ENCODE measurements around the gene CENPP.
A peak's percentile ranks its signal among the peaks of the same experiment; 100 is the strongest.
"Not testable (repeated sequence)": the region's sequence is repeated elsewhere in the genome, so short reads cannot be mapped to it uniquely, and the experiment has no call there.

CENPP gene

DNA sequence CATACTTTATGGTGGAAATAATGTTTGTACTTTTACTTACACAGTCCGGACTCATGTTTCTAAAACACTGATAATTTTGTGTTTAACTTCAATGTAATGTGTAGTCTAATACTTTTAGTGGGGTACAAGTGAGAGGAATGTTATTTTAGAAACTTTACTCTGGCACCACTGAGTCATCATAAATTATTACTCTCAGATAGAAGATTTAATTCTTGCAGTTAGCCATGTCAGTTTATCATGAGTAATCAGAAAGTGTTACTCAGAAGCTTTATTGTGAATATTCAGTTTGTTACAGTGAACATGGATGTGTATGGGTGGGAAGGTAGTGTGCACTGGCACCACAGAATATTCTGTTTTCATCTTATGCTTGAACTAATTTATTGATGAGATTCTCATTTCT is 58.6 kb downstream of the CENPP start:
- DNase-seq: no peak

DNA sequence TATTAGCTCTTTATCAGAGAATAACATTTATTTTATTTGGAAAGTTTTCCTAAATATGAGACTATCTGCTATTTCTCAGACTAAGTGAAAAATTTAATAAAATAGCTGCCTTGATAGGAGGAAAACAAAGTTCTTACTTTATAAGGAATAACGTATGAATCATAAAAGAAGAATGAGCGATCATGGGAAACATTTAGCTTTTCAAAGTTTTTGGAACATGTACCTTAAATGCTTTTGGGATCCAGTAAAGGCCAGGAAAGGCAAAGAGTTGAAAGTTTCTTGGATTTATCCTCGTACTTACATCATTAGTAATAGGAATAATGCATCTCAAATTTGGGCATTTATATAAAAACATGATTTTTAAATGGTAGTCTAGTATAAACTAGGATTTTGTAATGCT is 59.2 kb downstream of the CENPP start:
- DNase-seq: no peak

DNA sequence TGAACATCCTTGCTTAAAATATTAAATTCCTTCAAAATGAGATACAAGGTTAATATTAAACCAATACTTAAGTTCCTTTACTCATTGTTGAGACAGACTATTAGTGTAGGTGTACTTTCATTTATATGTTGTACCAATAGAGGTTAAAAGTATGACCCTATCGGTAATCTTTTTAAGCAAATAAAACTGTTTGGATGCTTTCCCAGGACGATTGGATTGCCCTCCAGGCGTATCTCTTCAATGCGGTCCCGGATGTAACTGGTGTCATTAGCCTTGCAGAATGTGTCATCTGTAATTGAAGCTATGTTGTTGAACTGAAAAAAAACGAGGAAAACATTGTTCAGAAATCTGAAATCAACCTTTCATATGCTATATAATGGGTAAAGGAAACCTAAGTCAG is 59.7 kb downstream of the CENPP start:
- no peak for DNase-seq

DNA sequence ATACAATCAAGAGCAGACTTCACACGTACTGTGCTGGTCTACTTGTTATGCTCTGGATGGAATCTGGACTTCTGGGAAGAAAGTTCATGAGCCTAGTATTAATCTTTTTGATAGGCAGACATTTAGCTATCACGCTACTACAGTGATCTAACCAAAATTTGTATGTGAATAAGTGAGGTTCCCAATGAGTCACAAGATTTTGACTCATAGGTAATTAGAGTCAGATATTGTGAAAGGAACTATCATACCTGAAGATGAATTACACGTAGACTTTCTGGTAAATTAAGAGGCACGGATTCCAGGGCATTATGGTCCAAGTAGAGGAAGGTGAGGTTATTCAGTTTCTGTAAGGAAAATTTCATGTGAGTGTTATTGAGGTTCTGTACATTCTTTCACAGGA is 60.2 kb downstream of the CENPP start:
- no peak for DNase-seq

DNA sequence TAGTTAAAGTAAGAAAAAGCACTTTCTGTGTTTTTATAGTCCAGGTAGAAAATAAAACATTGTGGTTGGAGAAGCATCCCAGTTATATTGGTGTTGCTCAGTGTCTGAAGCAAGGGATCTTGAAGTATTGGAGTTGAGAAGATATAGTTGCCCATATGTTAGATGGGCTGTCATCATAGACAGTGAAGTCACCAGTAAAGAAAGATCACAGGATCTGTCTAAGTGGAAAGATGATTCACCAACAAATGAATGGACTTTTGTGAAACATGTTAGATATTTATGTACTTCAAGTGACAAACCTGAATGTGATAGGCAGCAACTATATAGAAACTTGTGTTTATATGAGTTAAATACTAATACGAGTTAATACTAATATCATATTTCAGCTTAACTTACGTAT is 66.9 kb downstream of the CENPP start:
- no peak for DNase-seq

DNA sequence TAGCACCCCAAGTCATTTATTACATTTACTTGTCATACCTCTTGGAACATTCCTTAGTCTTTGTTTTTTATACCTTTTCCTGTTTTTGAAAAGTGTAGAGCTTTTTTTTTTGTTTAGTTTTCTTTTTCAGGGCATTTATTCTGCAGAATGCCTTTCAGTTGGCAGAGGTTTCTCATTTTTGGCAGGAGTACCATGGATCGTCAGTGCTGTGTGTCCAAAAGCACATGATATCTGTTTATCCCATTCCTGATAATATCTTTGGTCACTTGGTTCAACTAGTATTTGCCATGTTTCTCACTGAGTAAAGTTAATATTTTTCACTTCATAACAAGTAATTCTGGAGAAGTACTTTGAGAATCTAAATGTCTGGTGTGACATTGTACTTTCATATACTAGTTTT is 67.9 kb downstream of the CENPP start:
- no peak for DNase-seq

DNA sequence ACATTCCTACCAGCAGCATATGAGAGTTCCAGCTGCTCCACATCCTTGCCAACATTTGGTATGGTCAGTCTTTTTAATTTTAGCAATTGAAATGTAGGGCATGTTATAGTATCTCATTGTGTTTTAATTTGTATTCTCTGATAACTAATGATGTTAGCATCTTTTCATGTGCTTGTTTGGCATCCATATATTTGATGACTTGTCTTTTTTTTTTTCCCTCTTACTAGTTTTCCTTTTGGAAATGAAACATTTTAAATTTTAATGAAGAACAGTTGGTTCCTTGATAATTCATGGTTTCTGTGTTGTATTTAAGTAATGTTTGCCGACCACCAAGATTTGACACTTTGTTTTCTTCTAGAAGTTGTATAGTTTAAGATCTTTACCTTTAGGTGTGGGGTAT is 69.9 kb downstream of the CENPP start:
- DNase-seq: no peak

DNA sequence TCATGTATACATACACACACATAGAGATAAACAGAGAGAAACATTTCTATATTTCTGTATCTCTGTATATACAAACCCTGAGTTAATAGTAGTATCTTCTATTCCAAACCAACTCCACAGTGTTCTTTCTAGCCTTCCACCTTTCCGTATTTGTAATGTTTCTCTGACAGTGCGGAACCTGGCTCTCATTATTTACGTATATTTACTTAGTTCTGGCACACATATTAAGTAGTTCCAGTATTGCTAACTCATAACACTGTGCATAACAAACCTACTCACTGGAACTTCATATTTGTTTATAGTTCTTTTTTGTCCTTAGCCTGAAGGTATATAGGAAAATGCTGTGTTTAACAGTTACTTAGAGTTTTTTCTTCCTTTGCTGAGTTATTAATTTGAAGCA is 72.1 kb downstream of the CENPP start:
- DNase-seq: no peak

DNA sequence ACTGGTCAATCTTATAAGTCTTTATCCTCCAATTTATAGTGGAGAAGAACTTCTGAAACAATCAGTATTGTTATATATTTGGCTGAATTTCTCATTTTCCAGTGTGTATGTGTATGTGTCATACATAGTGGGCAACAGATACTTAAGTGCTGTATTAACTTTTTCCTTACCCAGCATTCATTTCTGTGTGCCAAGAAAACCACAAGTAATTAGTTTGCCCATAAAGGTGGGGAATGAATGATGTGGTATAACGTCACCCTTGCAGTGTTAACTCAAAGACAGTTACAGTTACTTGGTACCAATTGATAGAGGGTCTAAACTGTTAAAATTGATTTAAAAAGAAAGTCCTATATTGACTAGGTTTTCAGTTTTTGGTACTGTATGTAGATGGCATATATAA is 76.6 kb downstream of the CENPP start:
- DNase-seq: no peak

DNA sequence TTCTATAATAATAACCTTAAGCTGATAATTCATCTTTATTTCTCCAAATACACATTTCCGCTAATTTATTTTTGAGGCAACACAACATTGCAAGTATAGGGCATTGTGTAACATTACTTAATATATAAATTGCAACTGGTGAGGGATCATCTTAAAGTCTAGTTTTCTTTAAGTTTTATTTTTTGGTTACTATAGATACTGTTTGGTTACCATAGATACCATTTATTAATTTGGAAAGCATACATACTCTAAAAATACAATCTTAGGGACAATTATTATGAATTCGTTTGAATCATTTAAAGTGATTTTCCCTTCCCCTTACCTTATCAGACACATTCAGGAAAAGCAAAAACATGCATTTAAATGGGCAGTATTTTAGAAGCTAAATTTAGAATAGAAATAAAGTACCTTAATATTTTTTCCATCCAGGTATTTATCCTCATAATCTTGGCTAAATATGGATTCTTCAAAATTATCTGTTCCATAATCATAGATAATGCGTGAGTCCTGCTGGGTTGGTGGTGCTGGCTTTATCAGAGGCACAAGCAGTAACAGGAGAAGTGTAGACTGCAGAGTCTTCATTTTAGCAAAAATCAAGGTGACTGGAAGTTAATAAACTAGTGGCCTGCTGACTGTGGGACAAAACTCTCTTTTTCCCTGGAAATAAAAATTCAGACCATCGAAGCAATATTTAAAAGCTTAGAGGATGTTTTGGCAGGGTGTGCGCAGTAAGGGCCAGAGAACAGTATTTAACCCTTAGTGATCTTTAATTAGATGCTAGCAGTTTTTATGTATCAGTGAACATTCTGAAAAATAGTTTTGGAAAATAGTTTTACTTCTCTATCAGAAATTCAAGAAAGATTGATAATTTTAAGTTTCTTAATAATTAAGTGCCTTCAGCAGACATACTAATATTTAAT is 77.3 kb downstream of the CENPP start:
- no peak for DNase-seq

DNA sequence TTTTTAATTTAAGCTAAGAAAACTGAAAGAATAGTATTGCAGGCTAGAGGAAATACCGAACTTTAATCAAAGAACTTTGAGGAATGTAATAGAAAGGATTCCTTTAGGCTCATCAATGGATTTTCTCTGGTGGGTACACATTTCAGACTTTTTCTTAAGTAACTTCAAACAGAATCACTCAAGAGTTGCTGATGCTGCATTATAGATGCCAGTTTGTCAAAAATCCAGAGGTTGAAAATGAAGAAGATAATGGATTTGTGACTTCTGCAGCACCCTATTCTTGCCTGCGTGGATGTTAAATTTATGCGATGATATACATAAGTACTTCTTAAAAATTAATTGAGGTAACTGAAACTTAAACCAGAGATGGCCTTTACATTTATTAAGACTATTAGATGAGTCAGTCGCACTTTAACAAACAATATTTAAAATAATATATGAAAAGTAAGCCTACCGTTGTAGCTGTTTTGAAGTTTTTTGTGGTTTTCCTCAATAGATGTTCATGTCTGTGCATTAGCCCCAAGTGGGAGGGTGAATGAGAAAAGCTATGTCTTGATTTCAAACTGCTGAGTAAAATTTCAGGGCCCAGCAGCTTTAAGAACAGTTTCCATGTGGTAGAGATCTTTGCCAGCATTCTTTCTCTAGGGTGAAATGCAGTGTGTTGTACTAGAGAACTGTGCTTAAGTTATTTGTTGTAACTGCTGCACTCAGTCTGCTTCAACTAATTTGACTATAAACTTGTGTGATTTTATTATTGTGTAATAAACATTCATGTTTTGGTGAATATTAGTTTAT is 78.5 kb downstream of the CENPP start, which contains the start of gene OGN:
Gene OGN (minus strand): TSS at position 537 of the 795 bp plus-strand sequence. CDS start 1,171 bp downstream, outside the sequence.
- DNase-seq: no peak

DNA sequence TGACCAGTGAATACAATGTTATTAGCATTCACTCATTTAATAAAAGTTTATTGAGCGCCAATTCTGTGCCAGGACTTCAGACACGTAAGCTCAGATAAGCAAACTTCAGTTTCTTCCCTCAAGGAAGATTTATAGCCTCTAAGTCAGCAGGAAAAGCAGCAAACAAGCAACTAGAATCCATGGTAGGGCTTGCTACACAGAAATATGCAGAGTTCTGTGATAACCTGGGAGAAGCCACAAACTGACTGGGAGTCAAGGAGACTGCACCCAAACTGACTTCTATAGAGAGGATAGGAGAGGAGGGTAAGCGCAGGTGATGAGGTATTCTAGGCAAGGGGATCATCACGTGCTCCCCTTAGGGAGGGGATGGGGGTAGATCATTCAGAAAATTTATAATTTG is 80.1 kb downstream of the CENPP start:
- no peak for DNase-seq

DNA sequence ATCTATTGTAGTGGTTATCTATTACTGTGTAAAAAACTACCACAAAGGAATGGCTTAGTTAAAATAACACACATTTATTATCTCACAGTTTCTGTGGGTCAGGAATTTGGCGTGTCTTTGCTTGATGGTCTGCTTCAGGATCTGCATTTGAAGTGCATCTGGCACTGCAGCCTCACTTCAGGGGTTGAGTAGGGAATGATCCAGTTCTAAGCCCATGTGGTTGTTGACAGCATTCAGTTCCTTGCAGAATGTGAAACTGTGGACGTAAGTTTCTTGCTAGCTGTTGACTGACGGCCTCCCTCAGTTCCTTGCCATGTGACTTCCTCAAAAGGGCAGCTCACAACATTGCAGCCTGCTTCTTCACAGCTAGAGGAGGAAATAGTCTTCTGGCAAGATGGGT is 80.7 kb downstream of the CENPP start:
- DNase-seq: no peak

DNA sequence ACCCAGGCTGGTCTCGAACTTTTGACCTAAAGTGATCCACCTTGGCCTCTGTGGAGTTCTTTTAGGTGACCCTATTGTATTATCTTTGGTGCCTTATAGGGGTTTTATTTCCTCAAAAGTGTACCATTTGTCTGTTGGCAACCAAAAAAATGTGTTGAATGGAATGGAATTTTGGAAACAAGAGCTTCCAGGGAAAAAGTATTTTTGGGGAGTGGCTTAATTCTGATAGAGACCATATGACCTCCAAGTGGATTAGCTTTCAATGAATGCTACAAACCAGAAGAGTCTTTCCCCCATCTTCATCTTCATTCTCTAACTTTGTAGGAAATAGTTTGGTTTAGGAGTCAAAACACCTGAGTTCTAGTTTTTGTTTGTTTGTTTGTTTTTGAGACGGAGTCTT is 82.1 kb downstream of the CENPP start:
- DNase-seq: no peak

DNA sequence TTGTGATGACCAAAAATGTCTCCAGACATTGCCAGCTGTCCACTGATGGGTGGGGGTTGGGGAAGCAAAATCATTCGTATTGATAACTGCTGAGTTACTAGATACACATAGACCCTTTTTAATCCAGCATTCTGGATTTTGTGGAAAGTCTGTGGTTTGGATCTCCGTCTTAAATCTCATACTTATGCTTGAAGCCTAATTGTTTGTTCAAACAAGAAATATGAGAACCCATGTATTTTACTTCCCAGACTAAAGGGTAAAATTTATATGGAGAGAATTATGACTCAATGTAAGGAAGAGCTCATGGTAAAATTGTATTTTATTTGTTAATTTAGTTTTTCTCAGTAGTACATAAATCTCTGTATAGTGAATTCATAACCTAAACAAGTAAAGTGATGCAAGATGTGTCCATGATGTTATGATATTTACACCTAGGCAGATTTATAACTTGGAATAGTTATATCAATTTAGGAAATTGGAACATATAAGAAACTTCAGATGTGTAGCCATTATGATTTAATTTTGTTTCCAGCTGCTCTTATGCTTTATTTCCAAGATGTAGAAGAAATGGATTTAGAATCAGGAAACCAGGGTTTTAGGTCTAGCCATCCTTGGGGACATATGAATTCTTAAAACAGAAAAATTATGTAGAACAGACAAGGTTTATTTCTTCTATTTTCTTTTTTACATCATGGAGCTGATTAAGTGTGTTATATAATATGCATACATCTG is 83.2 kb downstream of the CENPP start:
- no peak for DNase-seq

DNA sequence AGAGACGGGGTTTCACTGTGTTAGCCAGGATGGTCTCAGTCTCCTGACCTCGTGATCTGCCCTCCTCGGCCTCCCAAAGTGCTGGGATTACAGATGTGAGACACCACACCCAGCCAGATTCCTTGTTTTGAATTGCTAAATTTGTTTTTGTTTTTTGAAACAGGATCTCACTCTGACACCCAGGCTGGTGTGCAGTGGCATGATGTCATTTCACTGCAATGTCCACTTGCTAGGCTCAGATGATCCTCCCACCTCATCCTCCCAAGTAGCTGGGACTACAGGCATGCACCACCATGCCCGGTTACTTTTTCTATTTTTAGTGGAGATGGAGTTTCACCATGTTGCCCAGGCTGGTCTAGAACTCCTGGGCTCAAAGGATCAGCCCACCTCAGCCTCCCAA is 85.4 kb downstream of the CENPP start:
- not testable (repeated sequence) for DNase-seq

DNA sequence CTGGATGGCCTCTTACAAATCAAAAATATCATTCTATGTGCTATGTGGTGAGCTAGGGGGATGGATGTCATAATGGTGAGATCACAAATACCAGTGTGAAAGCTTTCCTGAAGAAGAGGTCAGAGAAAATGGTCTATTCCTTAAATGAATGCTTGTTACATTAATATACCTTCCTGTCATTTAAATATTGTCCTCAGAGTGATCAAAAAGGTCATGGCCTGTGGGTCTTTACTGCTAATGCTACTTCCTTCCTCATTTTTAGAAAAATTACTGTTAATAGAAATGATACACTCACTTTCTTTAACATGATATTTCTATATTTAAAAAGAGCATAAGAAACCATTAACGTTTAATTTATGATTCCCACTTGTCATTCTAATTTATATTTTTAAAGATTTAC is 88.8 kb downstream of the CENPP start:
- no peak for DNase-seq

DNA sequence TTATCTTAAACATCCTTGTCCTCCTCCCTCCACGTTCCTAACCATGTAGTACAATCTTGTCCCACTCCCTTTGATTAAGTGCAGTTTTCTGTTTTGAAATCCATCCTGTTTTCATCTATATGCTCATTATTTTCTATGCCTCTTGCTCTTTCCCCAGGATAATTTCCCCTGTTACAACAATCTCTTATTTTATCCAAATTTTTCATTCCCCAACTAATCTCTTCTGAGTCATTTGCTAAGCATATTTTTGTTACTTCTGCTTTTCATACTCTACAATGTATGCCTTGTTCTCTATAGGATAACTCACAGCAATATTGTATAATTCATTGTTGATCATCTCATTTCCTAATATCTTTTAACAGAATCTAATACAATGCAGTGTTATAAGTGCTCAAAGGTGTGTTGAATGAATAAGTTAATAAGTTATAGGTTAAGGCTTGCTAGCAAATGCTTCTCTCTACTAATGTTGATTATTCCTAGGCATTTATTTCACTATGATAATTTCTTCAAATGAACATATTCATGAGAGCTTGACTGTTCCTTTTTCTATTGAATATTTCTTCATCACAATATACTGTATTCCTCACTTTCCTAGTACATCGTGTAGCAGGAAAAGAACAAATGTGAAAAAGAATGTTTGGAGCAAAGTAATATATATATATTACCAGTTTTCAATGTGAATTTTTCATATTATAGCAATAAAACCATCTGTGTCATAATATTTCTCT is 97.0 kb downstream of the CENPP start:
- DNase-seq: no peak

DNA sequence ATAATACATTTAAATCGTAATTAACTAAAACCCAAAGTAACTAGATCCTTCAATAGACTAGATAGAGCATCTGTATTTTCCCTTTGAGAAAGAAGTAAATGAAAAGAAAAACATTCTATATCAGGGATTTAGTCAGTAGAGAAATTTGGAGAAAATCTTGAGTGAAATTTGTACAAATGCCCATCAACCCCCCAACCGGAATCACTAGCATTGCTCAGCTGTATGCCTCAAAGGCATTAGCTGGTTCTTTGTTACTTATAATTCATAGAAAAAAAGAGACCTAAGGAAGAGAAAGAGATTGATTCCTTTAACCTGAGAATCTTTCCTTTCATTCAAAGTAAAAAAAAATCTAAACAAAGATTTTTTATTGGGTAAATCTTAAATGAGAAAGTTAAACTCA is 97.9 kb downstream of the CENPP start:
- no peak for DNase-seq

DNA sequence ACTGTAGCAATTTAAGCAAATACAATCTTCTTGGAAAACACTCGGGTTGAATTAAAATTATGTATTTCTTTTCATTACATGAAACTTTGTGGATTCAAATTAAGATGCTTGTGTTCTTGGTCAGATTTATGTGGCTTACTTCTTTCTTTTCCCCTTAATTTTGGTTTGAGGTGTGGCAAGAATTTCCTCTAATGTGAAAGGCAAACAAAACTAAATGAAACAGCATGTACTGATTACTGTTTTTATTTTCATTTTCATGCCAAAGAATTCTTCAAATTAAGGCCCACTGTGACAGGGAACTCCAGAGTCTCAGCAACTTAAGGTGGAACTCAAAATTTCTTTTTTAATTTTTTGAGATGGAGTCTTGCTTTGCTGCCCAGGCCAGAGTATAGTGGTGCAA is 98.6 kb downstream of the CENPP start, which contains the start of gene OMD:
Gene OMD (minus strand): TSS at position 132 of the 400 bp plus-strand sequence. CDS start 6,913 bp downstream, outside the sequence.
- DNase-seq: no peak

DNA sequence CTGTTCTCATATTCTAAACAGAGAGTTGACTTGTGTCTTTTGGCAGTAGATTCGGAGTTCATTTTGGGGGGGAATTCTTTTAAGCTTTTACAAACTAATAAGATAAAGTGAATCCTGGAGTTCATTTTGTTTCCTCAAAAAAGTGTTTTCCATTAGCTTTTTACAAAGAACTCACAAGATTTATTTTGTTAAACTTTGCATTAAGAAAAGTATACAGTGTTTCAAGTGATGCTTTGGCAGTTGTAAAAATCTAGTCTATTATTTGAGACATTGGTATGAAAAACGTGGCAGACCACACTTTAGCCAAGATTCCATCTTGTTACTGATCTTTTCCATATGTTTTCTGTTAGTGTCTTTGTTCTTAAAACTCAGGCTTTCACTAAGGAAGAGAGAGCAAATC is 99.7 kb downstream of the CENPP start:
- no peak for DNase-seq

DNA sequence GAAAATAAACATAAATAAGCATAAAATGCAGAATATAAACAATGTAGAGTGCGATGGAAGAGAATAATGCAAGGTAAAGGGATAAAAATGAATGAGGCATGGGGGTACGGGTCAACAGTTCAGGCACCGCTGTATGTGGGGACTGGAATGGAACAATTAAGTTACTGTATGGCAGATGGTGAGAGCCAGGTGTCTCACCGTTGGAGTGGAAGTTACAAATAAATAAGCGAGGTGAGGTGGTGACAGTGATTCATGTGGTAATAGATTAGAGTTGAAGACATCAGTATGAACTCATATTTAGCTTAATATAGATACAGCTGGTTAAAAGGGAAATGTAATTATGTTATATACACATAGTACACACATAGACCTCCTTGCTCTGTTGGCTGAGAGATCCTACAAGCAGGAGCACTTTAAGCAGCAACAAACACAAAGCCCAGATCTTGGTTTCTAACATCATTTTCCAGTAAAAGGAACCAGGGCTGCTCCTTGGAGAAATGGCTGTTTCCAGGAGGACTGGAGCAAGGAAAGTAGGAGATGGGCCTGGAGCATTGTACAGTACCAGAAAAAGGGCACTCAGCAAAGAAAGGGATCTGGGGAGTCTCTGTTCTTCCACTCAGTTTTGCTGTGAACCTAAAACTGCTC is 100.9 kb downstream of the CENPP start:
- DNase-seq: peak; percentile 84

Measured in NCI-H2171 (cell line).